ENCODE measurements around the gene TIGD4.

TIGD4 gene

DNA sequence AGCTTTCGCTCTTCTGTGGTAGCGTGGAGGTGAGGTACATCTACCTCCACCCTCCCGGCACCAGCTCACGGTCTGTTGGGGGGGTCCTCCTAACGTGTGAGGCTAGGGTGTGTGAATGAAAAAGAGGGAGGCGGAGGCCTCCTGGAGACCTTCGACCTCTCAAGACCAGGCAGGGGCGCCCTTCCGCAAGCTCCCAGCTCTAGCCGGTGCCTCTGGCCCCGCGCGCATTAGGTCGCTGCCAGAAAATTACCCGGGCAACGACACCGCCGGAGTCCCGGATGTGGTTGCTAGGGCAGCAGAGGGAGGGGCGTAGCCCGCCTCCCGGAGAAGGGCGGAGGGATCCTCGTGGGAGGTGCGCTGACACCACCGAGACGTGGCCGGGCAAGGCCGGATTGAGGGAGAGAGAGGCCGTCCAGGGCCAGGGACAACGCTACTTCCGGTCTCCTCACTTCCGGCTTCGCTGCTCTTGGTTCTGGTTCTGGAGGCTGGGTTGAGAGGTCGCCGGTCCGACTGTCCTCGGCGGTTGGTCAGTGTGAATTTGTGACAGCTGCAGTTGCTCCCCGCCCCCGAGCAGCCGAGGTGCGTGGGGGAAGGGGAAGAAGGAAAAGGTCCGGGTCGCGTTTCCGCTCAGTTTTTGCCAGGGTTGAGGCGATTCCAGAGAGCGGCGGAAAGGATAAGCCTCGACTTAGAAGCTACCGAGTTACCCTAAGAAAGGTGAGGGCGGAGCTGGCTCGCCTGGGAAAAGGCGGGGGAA, at the start of gene TIGD4, which contains the start of gene ARFIP1:
TIGD4 (minus strand) TSS at position 218 of the 754 bp plus-strand sequence. CDS start 8,726 bp downstream, outside the sequence.
ARFIP1 (plus strand) TSS at position 442 of the 754 bp plus-strand sequence. CDS start 49,680 bp downstream, outside the sequence.
- peak; percentile 85 for DNase-seq

DNA sequence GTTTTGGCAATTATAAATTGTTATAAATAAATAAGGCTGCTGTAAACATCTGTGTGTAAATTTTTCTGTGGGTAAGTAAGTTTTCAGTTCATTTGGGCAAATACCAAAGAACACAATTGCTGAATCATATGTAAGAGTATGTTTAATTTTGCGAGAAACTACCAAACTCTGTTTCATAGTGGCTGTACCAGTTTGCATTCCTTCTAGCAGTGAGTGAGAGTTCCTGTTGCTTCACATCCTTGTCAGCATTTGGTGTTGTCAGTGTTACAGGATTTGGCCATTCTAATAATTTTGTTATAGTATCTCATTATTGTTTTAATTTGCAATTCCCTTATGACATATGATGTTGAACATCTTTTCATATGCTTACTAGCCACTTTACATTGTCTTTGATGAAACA, 48.6 kb upstream of the TIGD4 start:
- DNase-seq: no peak

GRCh38 chr4:152825336-152825735, 45.8 kb upstream of the TIGD4 start:
- no peak for DNase-seq

GRCh38 chr4:152824561-152824960, 45.0 kb upstream of the TIGD4 start:
- no peak for DNase-seq

DNA sequence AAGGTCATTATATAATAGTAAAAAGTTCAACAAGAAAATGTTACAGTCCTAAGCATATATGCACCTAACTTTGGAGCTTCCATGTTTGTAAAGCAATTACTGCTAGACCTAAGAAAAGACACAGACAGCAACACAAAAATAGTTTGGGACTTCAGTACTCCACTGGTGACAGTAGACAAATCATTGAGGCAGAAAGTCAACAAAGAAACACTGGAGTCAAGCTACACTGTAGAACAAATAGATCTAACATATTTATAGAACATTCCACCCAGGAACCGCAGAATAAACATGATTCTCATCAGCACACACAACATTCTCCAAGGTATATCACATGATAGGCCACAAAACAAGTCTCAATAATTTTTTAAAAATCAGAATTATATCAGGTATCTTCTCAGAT, 42.8 kb upstream of the TIGD4 start:
- no peak for DNase-seq

DNA sequence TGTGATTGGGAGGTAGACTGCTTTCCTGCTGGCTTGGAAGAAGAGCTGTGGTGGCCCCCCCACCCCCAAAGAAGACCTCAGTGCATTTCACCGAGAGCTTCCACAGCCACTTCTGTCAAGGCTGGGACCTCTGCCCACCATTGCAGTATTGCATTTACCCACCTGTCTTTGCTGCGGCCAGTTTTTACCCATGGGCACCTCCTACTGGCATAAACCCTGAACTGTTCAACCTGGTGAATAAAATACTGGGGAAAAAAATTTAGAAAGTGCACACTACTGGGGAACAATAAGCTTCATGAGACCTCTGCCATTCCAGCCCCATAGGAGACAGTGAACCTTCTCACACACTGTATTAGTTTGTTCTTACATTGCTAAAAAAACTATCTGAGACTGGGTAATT, 40.5 kb upstream of the TIGD4 start:
- no peak for DNase-seq

DNA sequence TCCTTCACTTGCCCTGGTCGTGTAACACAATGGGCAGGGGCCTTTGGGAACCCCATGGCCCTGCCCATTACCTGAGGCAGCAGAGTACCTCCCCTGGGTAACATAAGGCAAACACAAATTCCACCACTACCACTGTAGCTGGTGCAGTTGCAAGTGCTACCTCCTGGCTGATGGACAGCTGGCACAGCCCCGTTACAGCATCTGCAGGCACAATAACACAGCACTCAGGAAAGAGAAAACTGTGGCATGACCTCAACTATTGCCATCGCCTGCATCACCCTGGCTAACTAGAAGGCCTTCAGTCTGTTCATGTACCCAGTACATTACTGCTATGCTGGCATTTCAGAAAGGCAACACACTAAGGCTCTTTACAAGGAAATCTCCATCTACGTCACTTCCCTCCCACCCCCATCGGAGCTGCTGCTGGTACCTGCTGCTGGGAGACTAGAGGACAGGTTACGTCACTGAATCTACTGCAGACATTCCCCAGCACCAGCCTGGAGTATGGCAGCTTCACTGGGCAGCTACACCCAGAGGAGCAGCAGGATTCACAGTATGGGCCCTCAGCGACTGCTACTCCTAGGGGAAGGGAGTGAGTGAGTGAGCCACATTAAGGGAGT, 39.6 kb upstream of the TIGD4 start:
- no peak for DNase-seq

DNA sequence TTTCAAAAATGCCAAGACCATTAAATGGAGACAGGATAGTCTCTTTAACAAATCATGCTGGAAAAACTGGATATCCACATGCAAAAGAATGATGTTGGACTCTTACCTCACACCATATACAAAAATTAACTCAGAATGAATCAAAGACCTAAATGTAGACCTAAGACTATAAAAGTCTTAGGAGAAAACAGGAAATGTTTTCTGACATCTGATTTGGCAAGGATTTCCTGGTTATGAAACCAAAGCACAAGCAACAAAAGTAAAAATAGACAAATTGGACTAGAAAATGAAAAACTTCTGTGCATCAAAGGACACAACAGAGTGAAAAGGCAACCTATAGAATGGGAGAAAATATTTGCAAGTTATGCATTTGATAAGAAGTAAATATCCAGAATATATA, 37.8 kb upstream of the TIGD4 start:
- no peak for DNase-seq

DNA sequence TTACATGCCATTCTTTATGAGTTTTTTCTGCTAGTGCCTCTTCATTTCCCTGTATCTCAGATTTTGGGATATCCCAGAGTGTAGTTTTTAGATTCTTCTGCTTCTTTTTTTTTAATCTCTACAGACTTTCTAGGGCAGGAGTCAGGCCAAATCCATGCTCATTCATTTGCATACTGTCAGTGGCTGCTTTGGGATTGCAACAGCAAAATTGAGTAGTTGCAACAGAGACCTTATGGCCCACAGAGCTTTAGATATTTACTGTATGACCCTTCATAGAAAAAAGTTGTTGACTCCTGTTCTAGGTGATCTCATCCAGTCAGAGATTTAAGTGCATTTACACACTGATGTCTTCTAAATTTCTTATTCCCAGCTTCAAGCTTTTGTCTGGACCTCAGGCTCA, 35.5 kb upstream of the TIGD4 start:
- no peak for DNase-seq

- no peak for DNase-seq
These were observed 31.3 kb upstream of the TIGD4 start for GRCh38 chr4:152810715-152811287.

DNA sequence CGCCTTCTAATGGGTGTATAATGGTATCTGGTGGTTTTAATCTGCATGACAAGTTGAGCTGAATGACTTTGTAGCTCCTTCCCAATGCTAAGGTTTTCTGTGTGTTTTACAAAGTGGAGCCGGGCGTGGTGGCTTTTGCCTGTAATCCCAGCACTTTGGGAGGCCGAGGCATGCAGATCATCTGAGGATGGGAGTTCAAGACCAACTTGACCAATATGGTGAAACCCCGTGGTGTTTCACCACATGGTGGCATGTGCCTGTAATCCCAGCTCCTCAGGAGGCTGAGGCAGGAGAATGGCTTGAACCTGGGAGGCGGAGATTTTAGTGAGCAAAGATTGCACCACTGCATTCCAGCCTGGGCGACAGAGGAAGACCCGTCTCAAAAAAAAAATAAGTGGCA, 29.1 kb upstream of the TIGD4 start:
- no peak for DNase-seq

DNA sequence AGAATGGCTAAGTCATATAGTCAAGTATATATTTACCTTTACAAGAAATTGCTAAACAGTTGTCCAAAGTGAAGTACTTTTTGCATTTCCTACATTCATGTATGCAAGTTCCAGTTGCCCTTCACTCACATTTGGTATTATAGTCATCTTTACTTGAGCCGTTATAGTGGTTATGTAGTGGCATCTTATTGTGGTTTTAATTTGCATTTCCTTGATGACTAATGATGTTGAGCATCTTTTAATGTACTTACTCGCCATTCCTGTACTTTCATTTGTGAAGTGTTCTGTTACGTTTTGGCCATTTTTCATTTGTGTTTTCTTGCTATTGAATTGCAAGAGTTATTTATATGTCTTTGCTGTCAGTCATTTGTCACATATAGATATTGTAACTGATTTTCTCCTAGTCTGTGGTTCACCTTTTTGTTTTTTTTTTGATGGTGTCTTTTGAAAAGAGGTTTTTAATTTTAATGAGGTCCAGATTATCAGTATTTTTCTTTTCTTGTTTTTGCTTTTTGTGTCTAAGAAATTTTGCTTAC, 27.8 kb upstream of the TIGD4 start:
- no peak for DNase-seq

GRCh38 chr4:152806501-152807125, 27.1 kb upstream of the TIGD4 start:
- DNase-seq: no peak

- no peak for DNase-seq
These were observed 26.3 kb upstream of the TIGD4 start for GRCh38 chr4:152805818-152806217.

GRCh38 chr4:152805071-152805650, 25.6 kb upstream of the TIGD4 start:
- no peak for DNase-seq

DNA sequence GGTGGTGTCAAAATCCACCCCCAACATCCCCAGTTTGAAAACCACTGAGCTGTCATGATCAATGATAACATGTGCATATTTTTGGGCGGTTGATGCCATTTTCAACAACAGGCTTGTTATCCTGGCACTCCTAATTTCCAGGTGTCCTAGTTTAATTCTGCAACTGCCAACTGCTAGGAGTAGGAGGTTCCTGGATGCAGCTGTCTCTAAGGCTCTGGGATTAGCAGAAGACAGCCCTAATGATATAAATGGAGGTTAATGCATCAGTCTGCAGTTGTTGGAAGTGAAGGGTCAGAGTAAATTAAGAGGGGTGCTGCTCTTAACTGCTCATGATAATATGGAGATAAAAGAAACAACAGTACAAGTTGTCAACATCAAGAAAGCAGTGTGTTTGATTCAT, 24.0 kb upstream of the TIGD4 start:
- no peak for DNase-seq

GRCh38 chr4:152795891-152796290, 16.4 kb upstream of the TIGD4 start:
- DNase-seq: no peak

DNA sequence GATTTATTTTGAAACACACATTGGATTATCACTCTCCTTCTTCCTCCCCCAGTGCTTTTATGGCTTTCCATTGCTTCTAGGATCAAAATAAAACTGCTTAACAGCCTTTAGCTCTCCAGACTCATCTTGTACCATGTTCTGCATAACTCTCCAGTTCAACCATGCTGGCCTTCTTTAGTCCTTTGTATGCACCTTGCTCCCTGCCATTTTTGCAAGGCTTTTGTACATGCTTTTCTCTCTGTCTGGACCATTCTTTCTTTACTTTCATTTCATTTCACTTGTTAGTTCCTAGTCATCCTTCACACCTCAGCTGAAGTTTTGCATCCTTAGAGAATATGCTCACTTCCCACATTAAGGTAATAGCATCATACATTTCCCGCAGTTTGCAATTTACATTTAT, 7.1 kb upstream of the TIGD4 start:
- DNase-seq: no peak

GRCh38 chr4:152785639-152786615, 6.4 kb upstream of the TIGD4 start:
- no peak for DNase-seq

GRCh38 chr4:152784490-152785350, 5.2 kb upstream of the TIGD4 start:
- DNase-seq: no peak

DNA sequence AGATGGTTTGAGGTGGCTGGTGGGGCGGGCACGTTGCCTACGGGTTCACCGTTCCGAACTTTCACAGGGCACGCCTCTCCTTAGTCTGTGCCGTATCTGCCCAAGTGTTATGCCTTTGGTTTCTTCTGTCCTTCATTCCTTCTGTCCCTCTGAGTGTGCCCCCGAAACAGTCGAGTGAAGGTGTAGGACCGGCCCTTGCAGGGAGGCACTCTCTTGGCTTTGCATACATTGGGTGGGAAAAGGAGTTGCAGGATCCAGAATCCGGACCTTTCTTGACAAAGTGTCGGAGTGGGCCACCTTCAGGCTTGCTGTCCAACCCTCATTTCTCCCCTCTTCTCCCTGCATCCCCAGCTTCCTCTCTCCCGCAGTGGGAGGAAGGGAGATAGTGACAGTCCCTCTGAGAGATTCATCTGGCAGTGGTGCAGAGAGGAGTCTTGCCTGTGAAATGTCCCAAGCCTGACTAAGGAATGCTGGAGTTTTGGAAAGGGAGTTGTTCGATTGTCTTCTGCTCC, 793 bp upstream of the TIGD4 start:
- DNase-seq: no peak

Data from cortex of kidney (tissue), 1 donor.